Skeletal muscle satellite cell (primary cell): ENCODE measurements around the gene FMN1.

Source experiments
- H3K27me3 ChIP-seq: 2 replicates; pipeline ENCODE4 v1.7.0; 2013; ENCODE audit warnings: low read length; ENCODE audit not compliant: control insufficient read depth, insufficient read depth
- H3K36me3 ChIP-seq: 2 replicates; pipeline ENCODE4 v1.7.0; 2013; ENCODE audit warnings: mild to moderate bottlenecking, control low read depth, low read length; ENCODE audit not compliant: insufficient read depth
- H3K4me1 ChIP-seq: 2 replicates; pipeline ENCODE4 v1.7.0; 2013; ENCODE audit warnings: low read length; ENCODE audit not compliant: control insufficient read depth, insufficient read depth
- H3K4me2 ChIP-seq: 2 replicates; pipeline ENCODE4 v1.7.0; 2013; ENCODE audit warnings: mild to moderate bottlenecking, low read length
- H3K4me3 ChIP-seq: 2 replicates; pipeline ENCODE4 v1.7.0; 2013; ENCODE audit warnings: low read length
- H3K9ac ChIP-seq: 2 replicates; pipeline ENCODE4 v1.7.0; 2013; ENCODE audit warnings: mild to moderate bottlenecking, low read depth, low read length, moderate library complexity
- H3K9me3 ChIP-seq: replicated peaks from 2 replicates; pipeline ENCODE4 v1.7.0; 2013; ENCODE audit warnings: mild to moderate bottlenecking, control low read depth, low read length

FMN1 gene

DNA sequence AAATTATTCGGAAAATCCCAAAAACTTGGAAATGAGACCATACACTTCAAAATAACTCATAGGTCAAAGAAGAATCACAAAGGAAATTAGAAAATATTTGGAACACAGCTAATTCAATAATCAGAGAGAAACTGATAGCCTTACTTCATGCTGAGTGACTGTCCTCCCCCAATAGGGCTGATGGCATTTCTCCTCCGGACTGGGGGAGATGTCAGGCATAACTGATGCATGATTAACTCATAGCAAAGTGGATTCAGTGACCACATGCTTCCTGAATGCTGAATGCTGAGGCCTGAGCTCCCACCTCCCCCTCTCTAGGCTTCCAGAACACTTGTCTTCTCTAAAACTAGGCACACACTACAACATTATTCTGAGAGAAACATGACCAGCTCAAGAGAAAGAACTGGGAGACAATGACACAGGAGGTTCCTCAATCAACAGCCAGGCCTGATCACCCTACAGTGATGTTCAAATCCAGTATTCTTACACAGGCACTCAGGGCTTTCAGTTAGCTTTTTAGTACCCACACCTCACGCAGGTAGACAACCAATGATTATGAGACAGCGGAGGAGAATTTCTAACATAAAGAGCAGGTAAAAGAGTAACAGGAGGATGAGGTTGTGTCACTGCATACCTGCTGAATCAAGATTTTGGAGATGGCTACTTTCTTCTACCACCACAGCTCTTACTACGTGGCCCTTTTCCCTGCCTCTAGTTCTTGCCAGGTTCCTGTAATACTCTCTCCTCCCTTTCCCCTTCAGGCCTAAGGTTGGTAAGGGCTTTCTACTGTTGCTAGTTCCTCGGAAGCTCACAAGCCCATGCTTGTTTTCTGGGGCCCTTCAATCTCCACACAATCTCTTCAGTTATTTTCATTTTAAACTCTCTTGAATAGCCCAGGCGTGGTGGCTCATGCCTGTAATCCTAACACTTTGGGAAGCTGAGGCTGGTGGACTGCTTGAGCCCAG lies 96.1 kb downstream of the FMN1 start:
- no peaks in the 10 kb centered on the region for H3K27me3 ChIP-seq
- H3K4me1 ChIP-seq: peaks cover 42% of the 10 kb centered on the region
- H3K4me3 ChIP-seq: peak overlapping the region; percentile 34
- no peaks in the 10 kb centered on the region for H3K9me3 ChIP-seq
- H3K9ac ChIP-seq: peak overlapping the region; percentile 54
- H3K4me2 ChIP-seq: peak overlapping the region; percentile 61
- H3K36me3 ChIP-seq: no peaks in the 10 kb centered on the region

DNA sequence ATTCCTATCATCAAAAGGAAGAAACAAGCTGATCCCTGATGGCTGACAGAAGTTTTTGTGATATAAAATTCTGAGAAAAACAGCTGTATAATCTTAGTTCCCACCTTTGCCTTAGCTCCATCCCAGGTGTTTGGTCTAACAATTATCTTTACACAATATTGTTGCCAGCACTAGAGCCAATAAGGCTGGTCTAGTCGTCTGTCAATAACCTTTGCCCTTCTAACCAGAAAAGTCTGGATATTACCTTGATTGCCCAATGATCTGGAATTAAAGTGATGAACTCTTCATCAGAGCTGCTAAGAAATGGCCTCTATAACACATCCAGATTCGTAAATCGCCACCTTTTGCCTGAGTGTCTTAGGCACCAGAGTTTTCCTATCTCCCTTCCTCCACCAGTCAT lies 98.4 kb downstream of the FMN1 start:
- Histone ChIP-seq H3K4me1 (peaks cover 51% of the 10 kb centered on the region), H3K27me3 (no peaks in the 10 kb centered on the region), H3K36me3 (no peaks in the 10 kb centered on the region), H3K4me3 (no peak overlapping the region), H3K4me2 (no peak overlapping the region), H3K9ac (no peak overlapping the region), H3K9me3 (no peaks in the 10 kb centered on the region)

DNA sequence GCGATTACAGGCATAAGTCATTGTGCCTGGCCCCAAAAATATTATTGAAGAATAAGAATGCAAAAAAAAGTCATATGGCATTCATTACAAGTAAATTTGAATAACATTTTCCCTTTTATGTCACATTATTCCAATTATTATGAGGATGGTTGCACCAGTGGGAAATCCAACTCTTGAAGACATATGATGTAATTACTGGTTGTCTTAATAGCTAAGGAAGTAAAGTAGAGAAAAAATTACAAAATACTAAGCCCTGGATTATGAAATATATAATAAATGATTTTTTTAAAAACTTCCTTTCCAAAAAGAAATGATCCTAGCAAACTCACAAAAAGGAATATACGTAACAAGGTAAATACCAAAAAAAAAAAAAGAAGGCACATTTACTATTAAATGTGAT lies 98.9 kb downstream of the FMN1 start:
- H3K36me3 ChIP-seq: no peaks in the 10 kb centered on the region
- no peaks in the 10 kb centered on the region for H3K9me3 ChIP-seq
- H3K4me2 ChIP-seq: no peak overlapping the region
- H3K4me3 ChIP-seq: no peak overlapping the region
- no peak overlapping the region for H3K9ac ChIP-seq
- H3K4me1 ChIP-seq: peaks cover 54% of the 10 kb centered on the region
- H3K27me3 ChIP-seq: no peaks in the 10 kb centered on the region

DNA sequence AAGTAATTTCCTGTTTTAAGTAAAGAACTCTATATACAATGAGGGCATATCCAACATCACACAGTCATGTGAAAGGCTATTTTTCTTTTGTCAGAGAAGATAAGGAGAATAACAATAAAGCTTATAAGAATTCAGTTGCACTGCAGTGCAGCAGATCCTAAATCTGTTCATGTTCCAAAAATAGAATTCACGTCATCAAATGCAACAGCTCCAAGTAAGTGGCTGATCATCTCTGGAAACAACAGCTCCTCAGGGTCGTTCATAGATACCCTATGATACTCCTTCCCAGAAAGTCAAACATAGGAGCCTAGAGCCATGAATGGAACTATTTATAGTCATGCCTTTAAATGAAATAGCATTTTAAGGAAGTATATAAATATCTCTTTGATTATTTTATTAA lies 100.2 kb downstream of the FMN1 start:
- Histone ChIP-seq H3K9ac (no peak overlapping the region), H3K4me3 (no peak overlapping the region), H3K9me3 (no peaks in the 10 kb centered on the region), H3K27me3 (no peaks in the 10 kb centered on the region), H3K36me3 (no peaks in the 10 kb centered on the region), H3K4me2 (no peak overlapping the region), H3K4me1 (peaks cover 61% of the 10 kb centered on the region)

DNA sequence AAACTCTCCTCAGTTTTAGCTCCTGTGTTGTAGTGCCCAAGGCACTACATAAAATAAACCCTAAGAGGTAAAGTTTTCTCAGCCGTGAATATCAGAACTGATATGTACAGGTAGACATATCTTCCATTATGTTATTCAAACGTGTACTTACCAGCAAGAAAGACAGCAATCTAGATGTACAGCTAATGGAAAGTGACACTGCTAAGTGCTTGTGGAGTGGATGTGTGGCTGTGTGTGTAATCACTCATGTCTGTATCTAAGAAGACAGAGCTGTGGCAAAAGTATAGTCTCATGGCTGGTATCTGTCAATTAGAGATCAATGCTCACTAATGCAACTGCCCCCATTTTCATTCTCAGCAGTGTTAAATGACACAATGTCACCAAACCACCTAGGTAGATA lies 101.3 kb downstream of the FMN1 start:
- Histone ChIP-seq H3K9me3 (no peaks in the 10 kb centered on the region), H3K4me1 (peaks cover 55% of the 10 kb centered on the region), H3K36me3 (no peaks in the 10 kb centered on the region), H3K4me3 (no peak overlapping the region), H3K9ac (no peak overlapping the region), H3K4me2 (no peak overlapping the region), H3K27me3 (no peaks in the 10 kb centered on the region)

DNA sequence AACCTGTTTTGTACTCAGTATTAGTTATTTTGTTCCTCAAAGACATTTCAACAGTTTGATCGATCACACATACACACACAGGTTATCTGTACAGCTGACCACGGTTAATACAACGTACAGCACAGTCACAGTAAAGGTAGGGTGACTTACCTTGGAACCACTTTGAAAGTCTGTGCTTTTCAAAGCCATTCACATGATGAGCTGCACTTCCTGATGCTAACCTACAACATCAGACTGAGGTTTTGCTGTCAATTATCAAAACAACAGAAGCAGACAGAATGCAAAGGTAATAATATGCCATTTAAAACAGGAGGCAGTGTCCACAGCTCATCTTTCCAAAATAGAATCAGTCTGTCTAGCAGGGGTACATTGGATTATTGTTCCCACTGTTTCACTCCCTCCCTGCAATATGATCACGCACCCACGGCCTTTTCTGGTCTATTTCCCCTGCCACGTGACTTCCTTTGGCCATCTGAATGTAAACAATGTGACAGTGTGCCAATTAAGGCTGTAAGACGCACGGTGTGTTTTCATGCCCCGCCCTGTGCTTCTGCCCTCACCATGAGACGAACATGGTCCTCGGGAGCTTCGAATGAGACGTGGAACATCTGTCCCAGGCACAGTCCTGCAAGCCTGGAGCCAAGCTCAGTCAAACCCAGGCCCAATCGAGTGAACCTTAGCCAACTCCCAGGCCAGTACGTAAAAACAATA lies 102.4 kb downstream of the FMN1 start:
- no peak overlapping the region for H3K9ac ChIP-seq
- no peaks in the 10 kb centered on the region for H3K27me3 ChIP-seq
- no peak overlapping the region for H3K4me2 ChIP-seq
- no peaks in the 10 kb centered on the region for H3K36me3 ChIP-seq
- peaks cover 47% of the 10 kb centered on the region for H3K4me1 ChIP-seq
- H3K9me3 ChIP-seq: no peaks in the 10 kb centered on the region
- no peak overlapping the region for H3K4me3 ChIP-seq

DNA sequence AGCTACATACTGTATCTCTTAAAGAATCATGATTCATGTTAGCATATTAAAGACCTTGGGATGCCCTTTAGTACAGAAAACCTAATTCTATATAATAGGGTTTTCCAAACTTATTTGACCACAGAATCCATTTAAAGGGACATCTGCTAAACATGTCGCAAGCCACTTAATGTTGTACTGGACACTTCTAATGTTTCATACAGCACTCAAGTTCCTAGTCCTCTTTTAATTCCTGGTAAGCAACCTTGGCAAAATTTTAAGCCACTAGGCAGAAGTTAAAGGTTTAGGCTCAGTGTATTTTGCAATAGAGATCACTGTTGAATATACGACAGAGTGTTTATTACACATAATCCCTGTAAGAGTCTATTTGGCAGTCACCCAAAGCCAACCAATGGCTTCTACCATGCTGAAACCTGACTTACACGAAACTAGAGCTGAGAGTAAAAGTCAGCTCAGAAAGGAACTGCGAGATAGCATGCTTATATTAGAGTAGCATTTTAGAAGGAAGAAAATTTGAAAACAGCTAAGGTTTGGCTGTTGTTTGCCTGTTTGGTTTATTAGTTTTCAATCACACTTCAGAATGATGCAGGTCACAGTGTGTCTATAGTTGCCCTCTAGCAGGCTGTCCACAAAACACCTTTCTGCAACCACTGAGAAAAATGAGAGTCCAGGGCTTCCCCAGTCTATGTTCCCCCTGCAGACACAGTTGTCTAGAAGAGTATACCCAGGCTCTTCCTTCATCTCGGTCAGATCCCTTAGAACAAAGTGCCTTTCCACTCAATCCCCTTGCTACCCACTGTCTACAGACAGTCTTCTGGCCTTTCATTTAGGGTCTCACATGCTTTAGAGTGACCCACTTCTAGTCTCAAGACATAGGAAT lies 104.4 kb downstream of the FMN1 start:
- Histone ChIP-seq H3K9ac (no peak overlapping the region), H3K9me3 (no peaks in the 10 kb centered on the region), H3K4me1 (peaks cover 50% of the 10 kb centered on the region), H3K27me3 (no peaks in the 10 kb centered on the region), H3K4me2 (no peak overlapping the region), H3K4me3 (no peak overlapping the region), H3K36me3 (no peaks in the 10 kb centered on the region)

DNA sequence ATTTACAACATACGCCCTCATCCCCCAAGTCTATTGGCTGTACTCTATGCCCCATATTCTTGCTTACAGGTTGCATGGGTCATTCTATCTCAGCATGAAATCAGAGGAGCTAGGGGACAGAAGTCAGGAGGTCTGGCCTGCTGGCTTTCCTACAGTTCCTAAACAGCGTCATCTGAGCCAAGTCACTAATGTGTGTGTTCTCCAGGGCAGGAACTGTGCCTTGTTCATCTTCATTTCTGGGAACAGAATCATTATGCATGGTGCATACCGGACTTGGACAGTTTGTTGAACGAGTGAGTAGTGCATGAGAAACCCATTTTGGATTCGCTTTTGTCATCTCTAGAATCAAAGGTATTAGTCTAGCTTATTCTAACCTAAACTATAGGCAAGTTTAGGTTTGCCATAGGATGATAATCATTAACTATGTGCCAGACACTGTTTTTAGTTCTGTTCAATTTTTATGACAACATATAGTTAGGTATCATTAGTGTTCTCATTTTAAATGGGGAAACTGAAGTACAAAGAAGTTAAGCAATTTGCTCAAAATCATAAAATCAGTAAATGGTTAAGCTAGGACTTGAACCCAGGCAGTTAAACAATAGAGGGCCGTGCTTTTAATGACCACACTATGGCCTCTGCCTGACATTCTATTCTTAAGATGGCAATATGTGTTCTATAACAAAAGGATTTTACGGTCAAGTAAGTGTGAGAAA lies 105.2 kb downstream of the FMN1 start:
- Histone ChIP-seq H3K36me3 (no peaks in the 10 kb centered on the region), H3K4me2 (no peak overlapping the region), H3K9ac (no peak overlapping the region), H3K4me1 (peaks cover 52% of the 10 kb centered on the region), H3K27me3 (no peaks in the 10 kb centered on the region), H3K4me3 (no peak overlapping the region), H3K9me3 (no peaks in the 10 kb centered on the region)

DNA sequence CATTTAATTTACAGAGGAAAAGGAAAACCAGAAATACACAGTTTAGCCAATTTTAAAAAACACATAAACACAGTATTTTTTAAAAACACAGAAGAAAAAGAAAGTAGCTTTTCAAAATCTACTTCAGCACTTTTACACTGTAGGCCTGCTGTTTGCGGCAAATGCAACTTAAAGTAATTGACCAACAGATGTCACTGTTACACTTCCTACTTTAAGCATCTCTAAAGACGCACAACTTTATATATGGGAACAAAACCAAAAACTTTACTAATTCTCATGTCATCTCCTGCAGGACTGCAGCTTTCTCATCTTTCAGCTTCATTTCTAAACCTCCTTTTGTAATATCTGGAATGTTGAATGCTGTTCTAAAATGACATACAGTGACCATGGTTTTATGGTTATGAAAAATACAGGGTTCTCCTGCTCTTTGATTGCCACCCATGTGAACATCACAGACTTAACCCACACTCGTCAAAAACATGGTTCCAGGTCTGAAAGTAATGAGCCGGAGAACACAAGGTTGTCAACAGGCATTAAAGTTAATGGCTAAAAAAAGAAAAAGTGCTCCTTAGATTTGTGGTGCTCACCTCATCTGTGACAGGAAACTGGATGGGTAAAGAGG lies 107.9 kb downstream of the FMN1 start:
- H3K4me1 ChIP-seq: peaks cover 44% of the 10 kb centered on the region

DNA sequence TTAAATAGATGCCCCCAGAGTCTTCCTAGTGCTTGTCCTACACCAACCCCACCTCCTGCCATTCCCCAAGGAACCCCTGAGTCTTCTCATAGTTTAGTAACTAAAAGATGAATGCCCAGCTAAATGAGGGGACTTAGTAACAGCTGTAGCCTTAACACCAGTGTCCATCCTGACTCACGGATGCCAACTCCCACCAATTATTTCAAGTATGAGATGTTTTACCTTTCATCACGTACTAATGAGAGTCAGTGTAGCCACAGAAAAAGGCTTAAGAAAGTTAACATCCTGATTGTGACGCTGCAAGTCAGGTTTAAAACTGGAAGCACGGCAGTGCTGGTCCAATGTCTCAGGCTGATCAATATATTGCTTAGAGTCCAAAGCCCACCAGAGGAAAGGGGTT lies 109.9 kb downstream of the FMN1 start:
- H3K4me3 ChIP-seq: no peak overlapping the region
- no peaks in the 10 kb centered on the region for H3K9me3 ChIP-seq
- H3K4me1 ChIP-seq: peaks cover 28% of the 10 kb centered on the region
- H3K36me3 ChIP-seq: no peaks in the 10 kb centered on the region
- H3K4me2 ChIP-seq: no peak overlapping the region
- H3K27me3 ChIP-seq: no peaks in the 10 kb centered on the region
- H3K9ac ChIP-seq: no peak overlapping the region

More for the DNA sequence above, 107.9 kb downstream of the FMN1 start:
- no peaks in the 10 kb centered on the region for H3K27me3 ChIP-seq
- H3K9me3 ChIP-seq: no peaks in the 10 kb centered on the region
- H3K36me3 ChIP-seq: no peaks in the 10 kb centered on the region
- H3K4me2 ChIP-seq: peak overlapping the region; percentile 32
- H3K9ac ChIP-seq: peak overlapping the region; percentile 6
- no peak overlapping the region for H3K4me3 ChIP-seq
